NCI-H146 (cell line): ENCODE results near the gene GTF2H4.

Source experiments
- DNase-seq: peaks from one replicate; lab custom pipeline; 2025; lab: John Stamatoyannopoulos, UW

Gene GTF2H4

DNA sequence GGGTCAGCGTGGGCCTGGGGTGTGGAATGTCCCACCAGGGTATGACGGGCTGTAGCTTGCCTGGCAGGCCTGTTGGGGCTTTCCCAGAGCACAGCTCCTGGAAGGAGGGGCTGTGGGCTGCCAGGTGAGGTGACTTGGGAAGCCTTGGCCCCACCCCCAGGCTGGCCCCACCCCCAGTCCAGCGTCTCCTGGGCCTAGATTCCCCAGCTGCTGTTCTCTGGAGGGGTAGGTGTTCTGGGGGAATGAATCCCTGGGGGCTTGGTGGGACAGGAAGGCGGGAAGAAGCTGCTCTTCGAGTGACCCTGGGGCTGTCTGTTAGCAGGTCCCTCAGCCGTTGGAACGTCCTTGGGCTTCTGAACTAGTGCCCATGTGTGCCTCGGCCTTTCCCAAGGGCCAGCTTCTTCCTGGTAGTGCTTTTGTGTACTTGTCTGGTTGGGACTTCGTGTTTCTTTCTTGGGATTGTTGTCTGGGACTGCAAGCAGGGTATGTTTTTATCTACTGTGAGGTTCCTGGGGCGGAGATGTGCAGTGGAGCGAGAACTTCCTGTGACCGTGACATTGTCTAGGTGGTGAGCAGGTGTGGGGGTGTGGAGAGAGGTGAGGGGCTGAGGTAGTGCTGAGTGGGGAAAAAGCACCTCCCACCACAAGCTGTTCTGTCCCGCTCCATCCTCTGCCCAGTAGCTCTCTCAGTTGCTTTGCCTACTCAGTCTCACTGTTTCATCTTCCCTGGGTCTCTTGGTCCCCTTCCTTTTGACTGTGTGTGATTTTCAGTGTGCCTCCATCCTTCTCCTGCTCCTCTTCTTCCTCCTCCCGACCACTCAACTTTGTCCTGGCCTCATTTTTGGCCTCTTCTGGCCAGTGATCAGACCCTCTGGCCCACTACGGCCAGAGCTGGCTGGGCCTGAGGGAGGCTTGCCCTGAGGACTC, 25.0 kb upstream of the GTF2H4 start:
- DNase-seq: peak; percentile 75

DNA sequence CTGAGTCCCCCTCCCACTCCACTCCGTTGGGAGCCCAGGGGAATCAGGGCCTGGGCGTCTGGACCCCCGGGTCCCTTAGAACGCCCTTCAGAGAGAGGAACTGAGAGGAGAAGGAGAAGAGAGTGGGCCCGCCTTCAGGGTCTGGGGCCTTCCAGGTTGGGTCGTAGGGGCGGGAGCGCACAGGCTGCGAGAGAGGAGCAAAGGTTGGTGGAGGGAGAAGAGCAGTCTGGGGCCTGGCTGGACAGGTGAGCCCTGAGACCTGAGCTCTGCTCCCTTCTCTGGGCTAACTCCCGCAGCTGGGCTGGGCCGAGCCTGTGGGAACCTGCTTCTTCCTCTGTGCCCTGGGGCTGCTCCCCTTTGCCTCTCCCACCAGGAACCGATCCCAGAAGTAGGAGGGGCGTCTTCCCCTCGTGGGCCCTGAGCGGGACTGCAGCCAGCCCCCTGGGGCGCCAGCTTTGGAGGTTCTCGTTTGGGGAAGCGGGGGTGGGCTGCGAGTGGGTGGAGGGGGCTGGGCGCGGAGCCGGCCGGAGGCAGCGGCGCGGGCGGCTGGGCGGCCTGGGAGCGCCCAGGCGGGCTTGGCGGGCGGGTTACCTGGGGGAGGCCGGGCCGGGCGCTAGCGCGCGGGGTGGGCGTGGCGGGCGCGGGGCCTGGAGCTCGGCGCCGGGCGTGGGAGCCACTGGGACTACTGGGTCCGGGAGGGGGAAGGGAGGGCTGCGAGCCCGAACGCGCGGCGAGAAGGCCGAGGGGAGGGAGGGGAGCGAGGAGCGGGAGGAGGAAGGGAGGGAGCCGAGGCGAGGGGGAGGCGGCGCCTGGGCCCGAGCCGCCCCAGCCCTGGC, 24.1 kb upstream of the GTF2H4 start, which contains the start of gene DDR1:
DDR1 (plus strand) TSS at position 835 of the 836 bp plus-strand sequence. CDS start 4,211 bp downstream, outside the sequence.
- DNase-seq: peak; percentile 80

DNA sequence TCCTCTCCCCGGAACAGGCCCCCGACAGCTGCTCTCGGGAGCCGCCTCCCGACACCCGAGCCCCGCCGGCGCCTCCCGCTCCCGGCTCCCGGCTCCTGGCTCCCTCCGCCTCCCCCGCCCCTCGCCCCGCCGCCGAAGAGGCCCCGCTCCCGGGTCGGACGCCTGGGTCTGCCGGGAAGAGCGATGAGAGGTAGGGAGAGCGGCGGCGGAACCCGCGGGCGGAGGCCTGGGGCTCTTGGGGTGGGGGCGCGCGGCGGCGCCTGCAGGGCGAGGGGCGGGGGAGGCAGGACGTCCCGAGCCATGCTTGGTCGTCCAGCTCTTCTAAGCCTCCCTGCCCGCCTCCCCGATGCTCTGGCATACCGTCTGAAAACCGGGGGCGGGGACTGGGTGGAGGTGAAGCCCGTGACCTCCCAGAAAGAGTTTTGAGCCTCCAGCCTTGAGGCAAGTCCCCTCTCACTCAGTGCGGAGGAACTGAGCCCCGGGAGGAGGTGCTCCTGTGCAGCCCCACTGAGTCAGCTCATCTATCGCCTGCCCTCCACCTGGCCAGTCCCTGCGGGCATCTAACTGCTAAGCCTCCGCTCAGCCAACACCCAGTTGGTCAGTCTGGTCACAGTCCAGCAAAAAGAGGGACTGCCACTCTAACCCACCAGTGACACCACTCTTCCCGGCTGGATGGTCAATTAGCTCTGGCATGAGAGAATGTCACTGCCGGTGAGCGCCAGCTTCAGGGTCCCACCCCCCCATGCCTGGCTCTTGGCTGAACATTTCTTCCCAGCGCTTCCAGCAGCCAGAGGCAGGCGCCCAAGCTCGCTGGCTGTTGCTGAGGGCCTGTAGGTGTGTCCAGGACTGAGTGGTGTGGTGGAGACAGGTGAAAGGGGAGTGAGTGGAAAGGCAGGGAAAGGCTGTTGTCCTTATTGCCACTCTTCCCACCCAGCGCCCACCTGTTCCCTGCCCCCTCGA, 23.2 kb upstream of the GTF2H4 start:
- peak; percentile 43 for DNase-seq

DNA sequence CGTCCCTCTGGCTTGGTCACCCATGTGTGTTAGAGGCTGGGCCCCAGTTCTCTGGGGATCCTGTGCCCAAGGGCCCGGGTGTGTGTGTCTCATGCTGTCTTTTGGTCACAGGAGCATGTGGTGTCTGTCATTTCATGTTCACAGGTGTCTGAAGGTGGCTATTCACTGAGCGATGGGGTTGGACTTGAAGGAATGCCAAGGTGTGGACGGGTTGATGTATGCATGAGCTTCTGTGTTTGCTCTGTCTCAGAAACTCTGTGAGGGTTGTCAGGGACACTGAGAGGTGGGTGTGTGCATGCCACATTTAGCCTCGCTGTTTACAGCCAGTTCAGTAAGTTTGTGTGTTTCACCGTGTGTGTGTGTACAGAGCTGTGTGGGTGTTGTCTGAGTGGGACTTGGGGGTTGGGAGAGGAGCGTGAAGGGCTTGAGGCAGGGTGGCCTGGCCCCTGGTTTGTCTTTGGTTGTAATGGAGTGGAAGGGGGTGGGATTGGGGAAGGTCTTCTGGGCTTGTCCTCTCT, 22.5 kb upstream of the GTF2H4 start:
- DNase-seq: peak; percentile 12

DNA sequence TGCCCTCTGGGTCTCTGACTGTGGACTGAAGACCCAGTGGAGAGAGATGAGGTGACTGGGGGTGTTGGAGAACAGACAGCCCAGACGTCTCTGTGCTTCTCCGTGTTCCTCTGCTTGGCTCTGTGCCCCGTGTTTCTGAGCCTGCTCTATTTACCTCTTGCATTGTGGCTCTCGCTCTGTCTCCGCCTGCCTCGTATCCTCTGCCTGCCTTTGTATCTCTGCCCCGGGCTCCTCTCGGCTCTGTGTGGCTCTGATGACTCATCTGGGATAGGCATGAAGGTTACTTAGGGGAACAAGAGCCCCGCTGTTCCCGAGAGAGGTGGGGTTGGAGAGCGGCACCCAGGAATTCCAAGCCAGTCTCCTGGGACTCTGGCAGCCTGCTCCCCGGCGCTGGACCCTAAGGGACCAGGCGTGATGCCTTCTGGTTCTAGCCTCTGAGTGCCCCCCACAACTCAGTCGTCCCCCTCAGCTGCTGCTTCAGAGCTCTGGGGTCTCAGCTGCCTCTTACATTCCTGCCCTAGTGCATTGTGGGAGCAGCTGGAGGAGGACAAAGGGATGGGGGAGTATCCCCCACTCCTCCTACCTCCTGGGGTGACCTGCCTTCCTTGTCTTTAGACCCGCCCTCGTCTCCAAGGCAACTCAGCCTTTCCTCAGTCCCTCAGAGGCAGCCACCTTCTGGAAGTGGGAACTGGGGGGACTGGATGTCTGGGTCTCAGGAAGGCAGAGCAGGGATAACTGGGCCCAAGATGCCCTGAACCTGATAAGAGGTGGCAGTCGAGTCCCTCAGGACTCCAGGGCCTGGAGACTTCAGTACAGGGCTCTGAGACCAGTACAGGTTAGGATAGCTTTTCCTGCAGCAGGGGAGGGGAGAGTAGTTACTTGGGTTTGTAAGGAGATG, 21.8 kb upstream of the GTF2H4 start:
- peak; percentile 73 for DNase-seq

DNA sequence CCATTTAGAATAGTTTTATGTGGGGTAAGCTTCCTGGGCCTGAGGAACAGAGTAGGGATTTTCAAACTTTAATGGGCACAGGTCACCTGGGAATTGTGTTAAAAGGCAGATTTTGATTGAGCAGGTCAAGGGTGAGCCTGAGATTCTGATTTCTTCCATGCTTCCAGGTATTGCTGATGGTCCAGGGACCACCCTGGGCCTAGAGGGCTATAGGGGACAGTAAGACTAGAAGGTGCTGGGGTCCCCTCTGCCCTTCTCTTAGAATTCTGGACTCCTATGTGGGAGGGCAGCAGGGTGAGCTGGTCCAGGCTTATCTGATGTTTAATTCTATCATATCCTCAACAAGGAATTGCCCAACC, 21.1 kb upstream of the GTF2H4 start:
- DNase-seq: no peak

DNA sequence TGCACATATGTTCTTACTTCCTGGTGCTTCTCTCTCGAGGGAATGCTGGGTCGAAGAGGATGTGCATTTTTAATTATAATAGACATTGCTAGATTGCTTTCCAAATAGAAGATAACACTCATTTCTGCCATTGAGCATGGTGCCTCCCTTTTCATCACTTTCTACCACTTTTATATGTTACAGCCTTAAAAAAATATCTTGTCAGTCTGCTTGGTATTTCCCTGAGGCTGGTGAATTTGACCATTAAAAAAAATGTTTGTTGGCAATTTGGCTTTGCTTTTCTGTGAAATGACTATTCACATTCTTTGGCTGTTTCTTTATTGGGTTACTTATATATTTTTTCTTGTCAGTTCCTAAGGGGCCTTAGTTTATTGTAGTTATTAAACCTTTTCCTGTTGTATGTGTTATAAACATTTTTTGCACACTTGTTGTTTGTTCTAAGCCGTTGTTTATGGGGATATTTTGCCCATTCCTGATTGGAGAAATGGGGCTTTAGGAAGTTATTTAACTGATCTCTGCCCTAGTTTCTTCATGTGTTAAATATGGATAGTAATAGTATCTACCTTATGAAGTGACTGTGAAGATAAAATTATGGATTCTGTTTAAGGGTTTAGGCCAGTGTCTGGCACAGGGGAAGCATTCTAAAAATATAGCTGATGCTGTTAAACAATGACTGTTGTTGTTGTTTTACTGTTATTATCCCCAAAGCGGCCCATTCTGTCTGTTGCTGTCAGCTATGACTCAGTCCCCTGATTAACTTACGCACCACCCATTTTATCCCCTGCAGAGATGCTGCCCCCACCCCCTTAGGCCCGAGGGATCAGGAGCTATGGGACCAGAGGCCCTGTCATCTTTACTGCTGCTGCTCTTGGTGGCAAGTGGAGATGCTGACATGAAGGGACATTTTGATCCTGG, 19.8 kb upstream of the GTF2H4 start:
- no peak for DNase-seq

DNA sequence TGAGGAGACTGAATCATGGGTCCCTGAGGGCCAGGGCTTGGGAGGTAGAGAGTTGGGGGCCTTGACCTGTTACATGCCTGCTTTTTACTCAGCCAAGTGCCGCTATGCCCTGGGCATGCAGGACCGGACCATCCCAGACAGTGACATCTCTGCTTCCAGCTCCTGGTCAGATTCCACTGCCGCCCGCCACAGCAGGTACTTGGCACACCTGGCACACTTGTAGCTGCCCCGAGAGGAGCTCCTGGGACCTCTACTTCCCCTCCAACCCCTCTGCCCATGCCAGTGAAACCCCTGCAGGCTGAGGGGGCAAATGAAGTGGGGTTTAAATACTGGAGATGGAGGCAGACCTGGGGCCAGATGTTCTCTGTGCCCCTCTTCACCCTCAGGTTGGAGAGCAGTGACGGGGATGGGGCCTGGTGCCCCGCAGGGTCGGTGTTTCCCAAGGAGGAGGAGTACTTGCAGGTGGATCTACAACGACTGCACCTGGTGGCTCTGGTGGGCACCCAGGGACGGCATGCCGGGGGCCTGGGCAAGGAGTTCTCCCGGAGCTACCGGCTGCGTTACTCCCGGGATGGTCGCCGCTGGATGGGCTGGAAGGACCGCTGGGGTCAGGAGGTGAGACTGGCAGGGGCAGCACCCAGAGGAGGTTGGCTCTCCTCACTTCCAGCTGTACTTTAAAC, 19.1 kb upstream of the GTF2H4 start:
- DNase-seq: no peak

DNA sequence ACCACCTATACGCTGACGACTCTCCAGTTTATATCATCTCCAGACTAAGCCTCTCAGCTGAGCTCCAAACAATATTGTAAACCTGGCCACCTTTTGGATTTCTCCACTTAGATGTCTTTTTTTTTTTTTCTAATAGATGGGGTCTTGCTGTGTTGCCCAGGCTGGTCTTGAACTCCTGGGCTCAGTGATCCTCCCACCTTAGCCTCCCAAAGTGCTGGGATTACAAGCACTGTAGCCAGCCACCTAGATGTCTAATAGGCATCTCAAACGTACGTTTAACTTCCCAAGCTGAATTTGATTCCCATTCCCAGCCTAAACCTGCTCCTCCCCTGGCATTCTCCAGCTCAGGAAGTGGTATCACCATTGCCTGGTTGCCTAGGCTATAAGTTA, 18.5 kb upstream of the GTF2H4 start:
- DNase-seq: no peak

DNA sequence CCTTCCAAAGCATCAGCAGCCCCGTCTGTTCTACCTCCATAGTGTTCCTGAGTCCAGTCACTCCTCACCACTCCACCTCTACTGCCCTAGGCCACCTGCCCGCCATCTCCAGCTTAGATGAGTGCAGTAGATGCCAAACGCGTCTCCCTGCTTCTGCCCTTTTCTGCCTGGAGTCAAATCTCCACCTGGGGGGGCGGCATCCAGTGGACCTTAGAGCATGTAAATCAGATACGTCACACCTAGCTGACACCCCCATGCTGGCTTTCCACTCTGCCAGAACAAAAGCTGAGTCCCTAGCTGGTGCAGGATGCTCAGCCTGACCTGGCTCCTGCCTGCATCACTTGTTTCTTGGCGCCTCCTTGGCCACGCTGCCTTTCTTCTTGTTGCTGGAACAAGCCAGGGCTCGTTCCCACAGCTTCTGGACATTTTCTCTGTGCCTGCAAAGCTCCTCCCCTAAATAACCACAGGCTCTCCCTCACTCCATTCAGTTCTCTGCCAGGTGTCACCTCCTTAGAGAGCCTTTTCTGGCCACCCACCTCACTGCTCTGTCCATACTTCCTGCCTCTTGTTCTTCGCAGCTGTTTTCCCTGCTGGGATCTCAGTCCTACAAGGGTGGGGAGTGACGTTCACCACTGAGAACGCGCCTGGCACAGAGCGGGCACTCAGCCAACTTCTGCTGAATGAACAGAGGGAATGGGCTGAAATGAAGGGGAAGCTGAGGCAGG, 17.9 kb upstream of the GTF2H4 start:
- DNase-seq: no peak

DNA sequence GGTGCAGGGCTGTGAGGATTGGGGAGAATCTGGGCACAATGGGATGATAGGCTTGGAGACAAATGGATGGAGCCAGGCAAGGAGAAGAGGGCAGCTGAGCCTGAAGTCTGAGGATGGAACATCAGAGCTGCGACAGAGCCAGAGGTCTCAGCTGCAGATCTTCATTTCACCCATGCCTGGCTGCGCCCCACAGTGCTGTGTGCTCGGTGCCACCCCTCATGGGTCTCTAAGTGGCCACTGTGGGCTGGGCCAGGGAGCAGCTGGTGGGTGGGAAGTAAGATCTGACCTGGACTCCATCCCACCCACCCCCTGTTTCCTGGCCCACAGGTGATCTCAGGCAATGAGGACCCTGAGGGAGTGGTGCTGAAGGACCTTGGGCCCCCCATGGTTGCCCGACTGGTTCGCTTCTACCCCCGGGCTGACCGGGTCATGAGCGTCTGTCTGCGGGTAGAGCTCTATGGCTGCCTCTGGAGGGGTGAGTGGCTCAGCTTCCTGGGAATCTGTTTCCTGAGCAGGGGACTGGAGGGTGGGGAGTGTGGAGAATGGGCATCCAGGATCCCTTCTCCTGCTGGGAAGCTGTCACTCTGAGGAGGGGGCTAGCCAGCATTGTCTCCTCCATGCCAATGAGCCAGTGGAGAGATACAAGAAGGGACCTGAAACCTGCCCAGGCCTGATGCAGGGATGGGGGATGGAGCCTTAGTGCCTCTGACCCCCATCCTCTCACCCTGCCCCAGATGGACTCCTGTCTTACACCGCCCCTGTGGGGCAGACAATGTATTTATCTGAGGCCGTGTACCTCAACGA, 17.2 kb upstream of the GTF2H4 start:
- DNase-seq: no peak

DNA sequence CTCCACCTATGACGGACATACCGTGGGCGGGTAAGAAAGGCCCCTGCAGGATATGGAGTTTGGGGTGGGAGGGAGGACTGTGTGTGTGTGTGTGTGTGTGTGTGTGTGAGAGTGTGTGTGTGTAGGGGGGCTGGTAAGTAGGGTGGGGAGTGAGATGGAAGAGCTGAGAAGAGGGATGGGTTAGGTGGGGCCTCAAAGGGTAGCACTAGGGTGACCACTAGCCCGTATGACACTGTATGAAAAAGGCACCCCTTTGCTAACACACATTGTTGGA, 16.6 kb upstream of the GTF2H4 start:
- no peak for DNase-seq

DNA sequence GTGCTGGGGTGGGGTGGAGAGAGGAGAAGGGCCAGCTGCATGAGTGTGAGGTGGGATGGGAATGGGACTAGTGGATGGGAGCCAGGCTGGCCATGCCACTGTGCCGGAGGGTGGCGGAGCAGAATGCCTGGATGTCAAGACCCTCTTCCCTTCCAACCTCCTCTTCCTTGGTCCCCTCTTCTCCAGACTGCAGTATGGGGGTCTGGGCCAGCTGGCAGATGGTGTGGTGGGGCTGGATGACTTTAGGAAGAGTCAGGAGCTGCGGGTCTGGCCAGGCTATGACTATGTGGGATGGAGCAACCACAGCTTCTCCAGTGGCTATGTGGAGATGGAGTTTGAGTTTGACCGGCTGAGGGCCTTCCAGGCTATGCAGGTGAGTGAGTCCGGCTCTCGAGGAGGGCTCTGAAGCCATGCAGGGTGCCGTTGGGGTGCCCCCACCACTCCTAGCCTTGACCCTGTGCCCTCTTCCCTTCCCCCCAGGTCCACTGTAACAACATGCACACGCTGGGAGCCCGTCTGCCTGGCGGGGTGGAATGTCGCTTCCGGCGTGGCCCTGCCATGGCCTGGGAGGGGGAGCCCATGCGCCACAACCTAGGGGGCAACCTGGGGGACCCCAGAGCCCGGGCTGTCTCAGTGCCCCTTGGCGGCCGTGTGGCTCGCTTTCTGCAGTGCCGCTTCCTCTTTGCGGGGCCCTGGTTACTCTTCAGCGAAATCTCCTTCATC, 16.0 kb upstream of the GTF2H4 start:
- DNase-seq: no peak

DNA sequence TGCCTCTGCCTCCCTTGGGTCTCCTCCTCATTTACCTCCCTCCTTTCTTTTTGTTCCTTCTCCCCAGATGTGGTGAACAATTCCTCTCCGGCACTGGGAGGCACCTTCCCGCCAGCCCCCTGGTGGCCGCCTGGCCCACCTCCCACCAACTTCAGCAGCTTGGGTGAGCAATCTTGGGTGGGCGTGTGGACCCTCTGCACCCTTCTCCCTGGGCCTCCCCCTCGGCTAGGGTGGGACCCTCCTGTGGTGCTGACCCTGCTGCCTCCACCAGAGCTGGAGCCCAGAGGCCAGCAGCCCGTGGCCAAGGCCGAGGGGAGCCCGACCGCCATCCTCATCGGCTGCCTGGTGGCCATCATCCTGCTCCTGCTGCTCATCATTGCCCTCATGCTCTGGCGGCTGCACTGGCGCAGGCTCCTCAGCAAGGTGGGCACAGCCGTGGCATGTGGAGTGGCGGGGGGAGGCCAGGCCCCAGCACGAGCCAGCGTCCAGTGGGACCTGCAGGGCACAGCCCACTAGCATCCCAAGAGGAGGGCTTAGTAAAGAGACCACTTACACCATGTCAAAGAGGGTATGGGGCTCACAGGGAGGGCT, 14.9 kb upstream of the GTF2H4 start:
- no peak for DNase-seq

DNA sequence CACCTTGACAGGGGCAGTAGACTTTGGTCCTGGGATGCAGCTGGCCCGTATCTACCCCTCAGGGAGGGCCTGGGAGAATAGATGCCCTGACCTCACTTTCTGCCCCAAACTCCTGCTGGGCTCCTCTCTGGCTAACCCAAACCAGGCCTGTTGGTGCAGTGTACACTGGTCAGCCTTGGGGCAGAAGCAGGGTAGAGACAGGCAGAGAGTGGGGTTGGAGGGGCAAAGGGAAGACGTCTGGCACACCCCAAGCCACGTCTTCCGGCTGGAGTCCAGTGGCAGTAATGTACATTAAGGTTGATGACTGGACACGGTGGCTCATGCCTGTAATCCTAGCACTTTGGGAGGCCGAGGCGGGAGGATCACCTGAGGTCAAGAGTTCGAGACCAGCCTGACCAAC, 14.3 kb upstream of the GTF2H4 start:
- DNase-seq: no peak

DNA sequence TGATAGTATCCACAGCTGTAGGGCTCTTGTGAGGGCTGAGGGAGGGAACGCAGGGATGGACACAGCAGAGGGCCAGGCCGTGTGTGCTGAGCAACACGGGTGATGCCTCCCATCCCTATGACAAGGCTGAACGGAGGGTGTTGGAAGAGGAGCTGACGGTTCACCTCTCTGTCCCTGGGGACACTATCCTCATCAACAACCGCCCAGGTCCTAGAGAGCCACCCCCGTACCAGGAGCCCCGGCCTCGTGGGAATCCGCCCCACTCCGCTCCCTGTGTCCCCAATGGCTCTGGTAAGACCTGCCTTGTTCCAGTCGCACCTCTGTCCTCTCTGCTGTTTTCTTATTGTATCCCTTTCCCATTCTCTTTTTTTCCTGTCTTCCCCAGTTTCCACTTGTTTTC, 13.6 kb upstream of the GTF2H4 start:
- no peak for DNase-seq

DNA sequence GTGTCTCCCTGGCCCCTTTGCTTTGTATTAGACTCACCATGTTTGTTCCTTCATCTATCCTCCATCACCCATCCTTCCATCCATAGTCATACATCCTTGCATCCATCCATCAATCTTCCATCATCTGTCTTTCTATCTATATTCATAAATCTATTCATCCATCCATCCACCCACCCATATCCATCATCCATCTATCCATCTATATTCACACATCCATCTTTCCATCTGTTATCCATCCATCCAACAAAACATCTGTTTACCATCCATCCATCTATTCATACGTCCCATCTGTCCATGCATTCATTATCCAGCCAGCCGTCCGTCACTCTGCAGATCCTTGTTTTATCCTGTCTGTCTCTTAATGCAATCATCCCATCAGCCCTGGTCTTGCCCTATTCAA, 13.1 kb upstream of the GTF2H4 start:
- DNase-seq: no peak
